G401 (cell line): ENCODE measurements around the gene SH3PXD2A. TPM values are rescaled to one million over a fixed set of nuclear protein-coding genes. Genes with fewer than 3 reads are reported as not detected.
"Not testable (repeated sequence)": the region's sequence is repeated elsewhere in the genome, so short reads cannot be mapped to it uniquely, and the experiment has no call there.

Experiments used
- DNase-seq: peaks from one replicate; pipeline ENCODE4 v3.0.0-alpha.2; 2015; ENCODE audit warnings: low spot score
- in situ Hi-C: cut with HindIII; loops from 2 replicates; pipeline ENCODE4 v1.10.0; 2016; ENCODE audit warnings: low sequenced_read_pairs, mixed read lengths
- total RNA-seq: library from RNA; depleted of rRNA; stranded (reverse); fragments of >200 nt; shearing (Covaris generic); gene quantifications from 2 replicates; pipeline ENCODE4 v1.2.3, GENCODE V29; 2014

The SH3PXD2A gene
- total RNA-seq, 1 experiment from 2014 or later = 19.1 TPM

DNA sequence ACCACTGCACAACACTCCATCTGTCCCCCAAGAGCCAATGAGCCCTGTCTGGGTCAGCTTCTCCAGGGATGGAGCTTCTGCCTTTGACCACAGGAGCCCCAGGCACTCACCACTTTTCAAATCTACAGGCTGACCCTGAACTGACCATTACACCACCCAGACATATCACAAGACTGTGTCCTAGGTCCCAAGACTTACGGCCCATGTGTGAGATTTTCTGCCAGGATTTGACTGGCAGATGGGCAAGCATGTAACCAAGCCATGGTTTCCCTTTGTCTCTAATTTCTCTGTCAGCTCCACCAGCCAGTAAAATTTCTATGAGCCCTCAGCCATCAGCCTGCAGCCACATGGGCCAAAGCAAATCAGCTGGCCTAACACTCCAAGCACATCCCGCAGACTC lies 92.5 kb downstream of the SH3PXD2A start:
- in situ Hi-C loops = no loop called here
- no peak for DNase-seq

DNA sequence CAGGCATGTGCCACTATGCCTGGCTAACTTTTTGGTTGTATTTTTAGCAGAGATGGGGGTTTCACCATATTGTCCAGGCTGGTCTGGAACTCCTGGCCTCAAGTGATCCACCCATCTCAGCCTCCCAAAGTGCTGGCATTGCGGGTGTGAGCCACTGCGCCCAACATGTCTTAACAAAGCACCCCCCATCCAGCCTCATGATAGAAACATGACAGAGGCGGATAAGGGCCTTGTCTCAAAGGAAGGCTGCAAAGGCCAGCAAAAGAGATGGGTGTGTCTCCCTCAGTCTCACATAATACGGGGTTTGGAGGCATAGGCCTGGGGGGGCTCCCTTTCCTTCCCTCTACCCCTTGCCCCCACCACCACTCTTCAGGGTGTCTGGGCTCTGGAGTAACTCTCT lies 93.2 kb downstream of the SH3PXD2A start:
- in situ Hi-C loops = no loop called here
- DNase-seq = no peak

DNA sequence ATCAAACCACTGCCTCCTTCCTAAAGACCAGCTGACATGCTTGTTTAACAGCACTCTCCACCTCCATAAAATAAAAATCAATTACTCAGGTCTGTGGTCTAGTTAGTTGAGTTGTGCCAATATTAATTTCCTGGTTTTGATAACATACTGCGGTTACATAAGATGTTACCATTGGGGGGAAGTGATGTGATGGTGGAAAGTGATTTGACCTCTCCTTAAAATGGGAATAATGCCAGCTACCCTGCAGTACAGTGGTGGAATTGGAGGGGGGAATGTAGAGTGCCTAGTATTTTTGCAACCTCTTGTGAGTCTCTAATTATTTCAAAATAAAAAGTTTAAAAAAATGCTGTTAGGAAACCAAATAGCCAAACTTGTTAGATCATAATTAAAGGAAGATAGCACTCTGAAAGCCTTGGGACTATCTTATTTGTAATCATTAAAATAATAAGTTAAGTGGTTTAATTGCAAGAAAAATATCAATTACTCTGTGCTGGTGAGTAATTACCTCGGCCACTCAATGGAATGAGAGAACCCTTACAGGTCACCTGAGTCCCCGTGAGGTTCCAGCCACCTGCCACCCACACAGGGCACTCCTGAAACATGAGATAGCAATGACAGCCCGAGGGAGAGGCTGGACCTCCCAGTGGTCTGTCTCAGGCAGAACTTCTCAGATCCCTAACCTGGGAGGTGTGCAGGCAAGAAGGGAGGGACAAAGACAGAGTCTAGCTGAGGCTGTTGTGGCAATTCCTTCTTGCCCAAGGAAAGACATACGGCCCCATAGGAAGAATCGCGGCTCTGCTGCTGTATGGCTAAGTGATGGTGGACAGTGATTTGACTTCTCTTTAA lies 94.1 kb downstream of the SH3PXD2A start:
- in situ Hi-C loops = no loop called here
- DNase-seq = no peak

DNA sequence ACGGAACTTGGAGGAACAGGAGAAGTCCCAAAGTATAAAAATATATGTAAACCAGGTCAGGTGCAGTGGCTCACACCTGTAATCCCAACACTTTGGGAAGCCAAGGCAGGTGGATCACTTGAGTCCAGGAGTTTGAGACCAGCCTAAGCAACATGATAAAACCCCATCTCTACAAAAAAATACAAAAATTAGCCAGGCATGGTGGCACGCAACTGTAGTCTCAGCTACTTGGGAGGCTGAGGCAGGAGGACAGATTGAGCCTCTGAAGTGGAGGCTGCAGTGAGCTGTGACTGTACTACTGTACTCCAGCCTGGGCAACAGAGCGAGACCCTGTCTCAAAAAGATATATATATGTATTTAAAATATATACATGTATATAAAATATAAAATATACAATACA lies 95.1 kb downstream of the SH3PXD2A start:
- in situ Hi-C loops, DNase-seq: not testable (repeated sequence)

DNA sequence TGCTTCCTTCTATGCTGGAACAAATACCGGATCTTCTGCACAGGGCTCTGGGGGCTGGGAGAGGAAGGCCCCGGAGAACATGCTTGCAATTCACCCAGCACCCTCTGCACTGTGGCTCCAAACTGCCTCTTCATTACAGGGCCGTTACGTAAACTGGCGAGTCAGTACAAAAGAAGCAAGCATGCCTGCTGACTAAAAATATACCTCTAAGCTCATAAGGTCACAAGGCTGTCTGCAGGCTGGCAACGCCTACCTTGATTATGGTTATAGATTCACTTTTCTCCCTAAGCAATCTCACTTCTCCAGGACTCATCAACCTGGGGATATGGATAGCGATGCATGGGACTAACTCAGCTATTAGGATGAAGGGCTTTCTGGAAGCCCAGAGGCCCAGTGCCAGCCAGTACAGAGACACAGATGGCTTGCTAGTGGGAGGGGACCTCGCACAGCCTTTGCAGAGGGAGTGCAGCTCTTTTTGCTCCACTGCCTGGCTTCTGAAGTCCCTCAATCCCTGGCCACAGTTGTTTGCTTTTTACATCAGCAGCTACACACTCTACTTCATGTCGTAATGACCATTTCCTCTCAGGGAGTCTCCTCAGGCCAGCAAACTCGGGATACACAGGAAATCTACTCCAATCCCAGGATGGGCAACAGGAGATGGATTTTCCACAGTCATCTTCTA lies 96.1 kb downstream of the SH3PXD2A start:
- in situ Hi-C loops = no loop called here
- peak; percentile 98 for DNase-seq

DNA sequence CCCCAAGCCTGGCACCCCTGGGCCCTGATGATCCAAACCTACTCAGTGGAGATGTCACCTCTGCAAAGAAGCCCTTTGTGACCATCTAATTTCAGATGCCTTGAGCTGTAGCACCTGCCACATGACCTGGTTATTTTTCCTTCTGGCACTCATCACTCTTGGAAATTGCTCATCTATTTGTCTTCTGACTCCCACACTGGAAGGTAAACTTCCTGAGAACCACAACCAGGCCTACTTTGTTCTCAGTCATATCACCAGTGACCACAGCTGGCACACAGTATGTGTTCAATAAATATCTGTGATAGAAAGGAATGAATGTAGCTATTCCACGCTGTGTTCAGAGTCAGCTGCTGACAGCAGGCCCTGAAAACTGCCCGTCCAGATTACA lies 97.1 kb downstream of the SH3PXD2A start:
- in situ Hi-C loops = no loop called here
- DNase-seq = peak; percentile 54

DNA sequence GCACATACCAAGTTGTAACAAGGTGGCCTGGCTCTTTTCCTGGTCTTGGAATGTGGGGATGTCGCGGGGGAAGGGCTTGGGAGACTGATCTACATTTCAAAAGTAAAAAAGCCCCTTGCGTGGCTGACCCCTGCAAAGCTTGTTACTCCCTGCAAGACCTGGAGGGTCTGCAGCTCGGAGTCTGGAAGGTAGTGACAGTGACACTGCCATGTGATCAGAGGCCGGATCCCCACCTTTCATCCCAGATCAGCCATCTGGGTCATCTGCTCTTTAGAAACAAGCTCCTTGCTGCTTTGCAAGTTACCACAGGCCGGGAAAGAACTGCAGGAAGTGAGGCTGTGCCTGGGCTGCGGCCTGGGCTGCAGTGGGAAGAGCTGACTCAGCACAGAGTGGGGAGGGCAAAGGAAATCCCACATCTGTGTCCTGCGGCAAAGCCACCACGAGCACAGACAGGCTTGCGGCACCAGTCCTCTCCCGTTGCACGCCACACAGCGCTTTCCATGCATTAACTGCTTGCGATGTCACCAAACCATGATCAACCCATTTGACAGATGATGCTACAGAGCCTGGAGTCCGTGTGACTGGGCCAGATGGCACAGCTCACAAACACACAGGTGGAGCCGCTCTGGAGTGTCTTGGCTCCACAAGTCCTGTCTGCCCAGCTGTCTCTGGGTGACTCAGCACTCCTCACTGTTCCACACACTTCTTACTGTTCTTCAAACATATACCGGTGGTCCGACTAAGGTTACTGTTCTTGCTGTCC lies 97.7 kb downstream of the SH3PXD2A start:
- peak; percentile 60 for DNase-seq
- in situ Hi-C loops = no loop called here

DNA sequence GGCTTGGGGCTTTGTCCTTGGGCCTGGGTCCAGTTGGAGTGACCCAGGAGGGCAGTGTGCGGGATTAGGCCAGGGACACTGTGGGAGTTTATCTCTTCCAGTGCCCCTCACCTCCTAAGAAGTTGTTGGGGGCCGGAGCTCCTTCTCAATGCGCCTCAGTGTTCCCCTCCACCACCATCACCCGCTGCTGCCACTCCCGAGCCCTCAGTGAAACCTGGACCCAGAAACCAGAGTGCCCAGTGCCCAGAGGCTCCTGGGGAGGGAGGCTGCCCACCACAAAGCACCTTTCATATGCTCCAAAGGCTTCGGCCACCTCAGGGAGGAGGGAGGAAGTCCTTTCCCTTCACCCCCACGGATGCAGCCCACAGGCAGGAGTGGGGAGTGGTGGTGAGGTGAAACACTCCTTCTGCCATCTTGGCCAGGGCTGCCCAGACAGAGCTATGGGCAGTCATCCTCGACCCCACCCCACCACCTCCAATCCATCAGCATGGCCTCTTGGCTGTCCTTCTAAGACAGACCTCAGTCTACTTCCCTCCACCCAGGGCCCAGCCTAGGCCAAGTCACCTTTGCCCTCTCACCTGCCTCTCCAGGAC lies 99.0 kb downstream of the SH3PXD2A start:
- DNase-seq = no peak
- in situ Hi-C loops = no loop called here

DNA sequence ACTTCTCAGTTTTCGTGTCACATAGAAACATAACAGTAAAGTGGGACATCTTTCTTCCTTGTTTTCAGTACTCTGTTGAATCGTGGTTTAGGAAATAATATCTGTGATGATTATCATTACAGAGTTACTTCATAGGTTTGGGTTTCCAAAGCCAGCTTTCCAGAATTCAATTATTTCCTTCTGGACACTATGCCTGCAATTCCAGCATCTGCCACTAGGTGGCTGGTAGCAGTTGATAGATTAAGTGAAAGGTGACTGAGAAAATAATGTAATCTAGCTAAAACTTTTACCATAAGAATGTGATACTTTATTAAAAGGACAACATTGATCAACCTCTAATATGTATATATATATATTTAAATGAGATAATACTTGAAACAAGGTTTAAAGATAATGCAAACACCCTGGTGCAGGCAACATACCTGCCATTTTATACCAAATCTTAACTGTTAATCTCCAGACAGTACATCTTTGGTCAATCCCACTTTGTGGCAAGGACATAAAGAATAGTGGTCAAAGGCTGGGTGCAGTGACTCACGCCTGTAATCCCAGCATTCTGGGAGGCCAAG lies 102.6 kb downstream of the SH3PXD2A start:
- no peak for DNase-seq

DNA sequence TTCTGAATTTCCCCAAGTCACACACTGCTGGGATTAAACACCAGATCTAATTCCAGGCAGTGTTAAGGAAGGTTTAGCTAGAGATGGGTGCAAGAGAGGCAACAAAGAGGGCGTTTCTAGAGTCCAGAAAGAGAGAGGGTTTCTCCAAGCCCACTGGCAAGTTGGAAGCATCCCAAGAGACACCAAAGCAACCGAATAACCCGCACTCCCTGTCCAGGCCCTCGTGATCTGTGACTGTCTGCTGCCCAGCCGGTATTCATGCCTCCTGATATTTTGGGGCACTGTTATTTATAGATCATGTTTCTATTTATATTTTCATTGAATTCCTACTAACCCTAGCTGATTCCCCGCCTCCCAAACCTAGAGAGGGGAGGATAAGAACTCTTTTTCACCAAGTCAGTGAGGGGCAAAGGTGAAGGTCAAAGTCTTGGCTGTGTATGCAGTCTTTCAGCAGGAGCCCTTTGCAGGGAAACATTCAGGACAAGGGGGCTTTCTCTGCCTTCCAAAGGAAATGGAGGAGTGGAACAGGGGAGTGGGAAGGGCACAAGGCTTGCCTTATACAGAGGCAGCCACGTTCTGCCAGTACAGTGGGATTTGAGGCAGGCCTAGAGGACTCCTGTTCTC lies 103.6 kb downstream of the SH3PXD2A start:
- in situ Hi-C loops = no loop called here
- no peak for DNase-seq

More for the DNA sequence above, 102.6 kb downstream of the SH3PXD2A start:
- in situ Hi-C loops = no loop called here

DNA sequence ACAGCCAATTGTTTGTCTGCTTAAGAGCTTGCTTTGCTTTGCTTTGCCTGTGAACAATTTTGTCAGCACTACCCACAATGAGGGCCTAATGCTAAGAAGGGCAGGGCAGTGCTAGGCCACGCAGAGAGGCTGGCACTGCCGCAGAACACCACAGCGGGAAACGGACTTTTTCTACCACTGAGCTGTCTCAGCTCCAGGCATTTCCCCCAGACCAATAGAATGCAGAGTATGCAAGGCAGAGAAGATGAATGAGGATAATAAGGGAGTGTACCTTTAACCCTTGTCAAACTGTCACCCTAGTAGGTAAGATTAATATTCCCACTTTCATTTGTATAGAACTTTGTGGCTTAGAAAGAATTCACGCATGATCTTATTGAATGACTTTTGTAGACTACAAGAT lies 104.5 kb downstream of the SH3PXD2A start:
- DNase-seq = peak; percentile 88
- in situ Hi-C loops = no loop called here

DNA sequence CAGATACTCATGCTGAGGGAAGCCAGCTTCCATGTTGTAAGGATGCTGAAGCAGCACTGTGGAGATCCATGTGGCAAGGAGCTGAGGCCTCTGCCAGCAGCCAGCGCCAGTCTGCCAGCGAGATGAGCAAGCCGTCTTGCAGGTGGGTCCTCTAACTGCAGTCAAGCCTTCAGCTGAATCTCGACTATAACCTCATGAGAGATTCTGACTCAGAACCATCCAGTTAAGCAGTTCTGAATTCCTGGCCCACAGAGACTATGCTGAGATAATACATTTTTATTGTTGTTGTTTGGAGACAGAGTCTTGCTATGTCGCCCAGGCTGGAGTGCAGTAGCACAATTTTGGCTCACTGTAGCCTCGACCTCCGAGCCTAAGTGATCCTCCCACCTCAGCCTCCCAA lies 105.6 kb downstream of the SH3PXD2A start:
- DNase-seq = no peak
- in situ Hi-C loops = no loop called here

DNA sequence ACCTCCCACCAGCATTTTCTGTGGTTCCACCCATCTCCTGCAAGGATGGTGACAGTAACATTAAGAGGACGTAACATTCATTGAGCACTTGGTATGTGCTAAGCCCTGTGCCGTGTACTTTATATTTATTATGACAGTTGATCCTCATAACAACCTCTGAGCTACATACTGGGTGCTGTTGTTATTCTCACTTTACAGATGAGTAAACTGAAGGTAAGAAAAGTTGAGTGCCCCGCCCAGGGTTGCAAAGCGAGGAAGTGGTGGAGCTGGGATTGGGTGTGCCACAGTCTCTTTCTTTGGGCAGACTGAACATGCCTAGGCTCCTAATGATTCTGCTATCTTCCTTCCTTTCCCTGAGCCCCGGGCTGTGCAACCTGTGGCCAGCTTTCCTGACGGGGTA lies 107.4 kb downstream of the SH3PXD2A start:
- in situ Hi-C loops = no loop called here
- DNase-seq = no peak

DNA sequence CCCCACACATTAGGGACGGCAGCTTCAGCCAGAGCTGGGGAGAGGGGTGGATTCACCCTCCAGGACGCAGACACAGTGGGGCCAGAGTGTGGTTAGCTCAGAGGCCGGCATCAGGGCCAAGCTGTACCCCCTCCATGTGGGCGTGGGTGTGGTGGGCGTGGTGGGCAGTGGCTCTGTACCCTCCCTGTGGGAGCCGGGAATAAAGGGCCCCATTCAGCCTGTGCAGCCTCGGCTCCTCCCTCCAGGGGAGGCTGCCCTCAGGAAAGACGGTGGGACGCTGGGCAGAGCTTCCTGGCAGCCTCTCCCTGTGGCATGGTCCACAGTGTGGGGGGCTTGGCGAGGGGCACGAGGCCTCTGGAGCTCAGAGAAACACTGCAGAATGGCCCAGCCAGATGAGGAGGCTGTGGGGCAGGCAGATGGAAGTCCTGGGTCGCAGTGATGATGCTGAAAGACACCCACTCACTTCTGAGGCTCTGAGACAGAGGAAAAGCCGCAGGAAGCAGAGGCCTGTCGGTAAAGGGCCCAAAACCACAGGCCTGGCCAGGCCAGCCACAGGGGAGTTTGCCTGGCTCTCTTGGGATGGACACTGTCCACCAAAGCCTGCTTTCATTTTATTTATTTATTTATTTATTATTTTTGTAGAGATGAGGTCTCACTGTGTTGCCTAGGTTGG lies 108.0 kb downstream of the SH3PXD2A start:
- DNase-seq = no peak

DNA sequence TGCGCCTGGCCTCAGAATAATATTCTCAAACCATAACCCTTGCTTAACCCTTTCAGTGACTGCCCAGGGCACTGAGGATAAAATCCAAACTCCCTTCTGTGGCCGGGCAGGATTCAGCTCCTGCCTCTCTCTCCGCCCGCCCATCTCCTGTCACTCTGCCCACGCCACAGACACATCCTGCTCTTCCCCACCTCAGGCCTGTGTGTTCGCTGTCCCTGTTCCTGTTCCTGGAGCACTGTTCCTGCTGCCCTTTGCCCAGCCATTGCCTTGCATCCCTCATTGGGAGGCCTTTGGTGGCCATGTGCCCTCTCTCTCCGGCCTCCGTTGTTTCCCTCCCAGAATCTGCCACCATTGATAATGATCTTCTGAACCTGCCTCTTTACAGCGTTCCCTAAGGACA lies 108.8 kb downstream of the SH3PXD2A start:
- DNase-seq = no peak
- in situ Hi-C loops = no loop called here

More for the DNA sequence above, 108.0 kb downstream of the SH3PXD2A start:
- in situ Hi-C loops = no loop called here

DNA sequence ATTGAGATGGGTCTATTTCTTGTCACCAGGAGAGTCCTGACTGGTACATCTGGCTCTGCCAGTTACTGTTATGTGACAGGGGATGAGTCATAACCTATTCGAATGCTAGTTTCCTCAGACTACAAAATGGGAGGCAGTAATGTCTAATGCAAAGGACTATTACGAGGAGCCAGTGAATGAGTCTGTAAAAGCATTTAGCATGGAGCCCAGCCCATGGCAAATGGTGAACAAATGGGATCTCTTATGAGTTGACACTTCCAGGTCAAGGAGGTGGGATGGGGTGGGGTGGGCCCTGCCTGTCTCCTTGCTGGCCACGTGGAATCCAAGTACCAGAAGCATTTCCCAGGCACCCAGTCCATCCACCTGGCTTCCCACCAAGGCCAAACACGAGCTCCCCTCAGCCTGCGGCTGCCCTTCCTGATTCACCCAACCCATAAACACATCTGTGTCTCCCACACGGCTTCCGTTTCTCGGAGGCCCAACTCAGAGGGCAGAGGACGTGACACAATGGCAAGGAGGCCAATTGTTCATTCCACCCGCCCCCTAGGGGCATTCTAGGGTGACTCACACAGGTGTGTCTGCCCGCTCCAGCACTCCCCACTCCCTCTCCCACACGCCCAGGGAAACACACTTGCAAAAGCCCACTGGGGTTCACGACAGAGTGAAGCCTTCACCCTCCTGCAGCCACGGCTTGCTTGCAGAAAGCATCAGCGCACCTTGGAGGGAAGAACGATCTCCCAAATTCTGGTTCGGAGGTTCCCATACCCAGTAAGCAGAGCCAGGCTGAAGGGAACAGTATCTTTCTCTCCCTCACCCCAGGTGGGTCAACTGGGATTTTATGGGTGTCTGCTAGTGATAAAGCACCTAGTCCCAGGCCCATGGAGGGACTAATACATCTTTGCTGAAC lies 109.8 kb downstream of the SH3PXD2A start:
- in situ Hi-C loops = no loop called here
- DNase-seq = no peak

DNA sequence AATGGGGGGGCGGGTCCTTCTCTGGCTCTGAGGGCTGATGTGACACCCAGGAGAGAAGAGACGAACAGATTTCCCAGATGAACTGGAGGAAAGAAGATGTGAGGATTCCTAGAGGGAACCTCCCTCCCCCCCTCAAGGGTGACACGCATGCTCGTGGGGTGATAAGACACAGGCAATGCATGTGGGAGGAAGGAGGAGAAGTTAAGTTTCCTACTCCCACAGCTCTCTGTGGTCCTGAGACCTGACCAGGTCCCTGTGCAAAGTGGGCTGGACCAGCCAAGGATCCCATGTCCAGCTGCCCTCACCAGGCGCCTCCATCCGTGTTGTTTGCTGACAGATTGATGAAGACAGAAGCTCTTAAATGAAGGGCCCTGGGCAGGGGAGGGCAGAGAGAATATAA lies 112.6 kb downstream of the SH3PXD2A start:
- in situ Hi-C loops = no loop called here
- DNase-seq = no peak
